GM18520 (cell line): ENCODE results near the gene MYADM.
A peak's percentile ranks its signal among the peaks of the same experiment; 100 is the strongest.
"Not testable (repeated sequence)": the region's sequence is repeated elsewhere in the genome, so short reads cannot be mapped to it uniquely, and the experiment has no call there.

Experiments used
- ATAC-seq: cut with Tn5 transposase; IDR thresholded peaks from one replicate; pipeline ENCODE4 v1.9.1; 2021; ENCODE audit not compliant: unreplicated experiment

The MYADM gene

DNA sequence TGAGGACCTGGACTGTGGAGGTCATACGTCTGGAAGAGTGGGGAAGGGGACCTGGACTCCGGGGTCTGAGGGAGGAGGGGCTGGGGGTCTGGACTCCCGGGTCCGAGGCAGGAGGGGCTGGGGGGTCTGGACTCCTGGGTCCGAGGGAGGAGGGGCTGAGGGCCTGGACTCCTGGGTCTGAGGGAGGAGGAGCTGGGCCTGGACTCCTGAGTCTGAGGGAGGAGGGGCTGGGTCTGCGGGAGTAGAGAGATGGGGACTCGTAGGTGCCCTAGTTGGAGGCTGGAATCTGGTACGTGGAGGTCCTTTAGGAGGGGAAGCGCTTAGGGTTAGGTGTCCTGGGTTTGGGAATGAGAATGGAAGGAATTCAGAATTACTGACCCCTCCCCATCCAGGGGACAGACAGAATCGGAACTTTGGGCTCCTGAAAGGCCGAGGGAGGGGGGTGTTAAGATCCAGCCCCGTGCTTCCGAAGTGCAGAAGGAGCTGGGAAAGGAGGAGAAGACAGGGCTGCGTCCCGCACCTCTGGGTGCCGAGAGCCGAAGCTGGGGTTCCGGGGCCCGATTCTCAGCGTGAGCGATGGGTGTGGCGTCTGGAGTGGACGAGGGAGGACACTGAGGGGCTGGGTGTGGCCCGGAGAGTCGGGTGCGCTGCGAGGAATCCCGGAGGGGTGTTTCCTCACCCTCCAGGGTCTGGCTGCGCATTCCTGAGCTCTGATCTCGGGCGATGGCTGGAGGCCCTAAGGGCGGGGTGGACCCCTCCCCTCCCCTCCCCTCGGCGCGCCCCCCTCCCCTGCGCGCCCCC, 608 bp downstream of the MYADM start:
- no peak for ATAC-seq

DNA sequence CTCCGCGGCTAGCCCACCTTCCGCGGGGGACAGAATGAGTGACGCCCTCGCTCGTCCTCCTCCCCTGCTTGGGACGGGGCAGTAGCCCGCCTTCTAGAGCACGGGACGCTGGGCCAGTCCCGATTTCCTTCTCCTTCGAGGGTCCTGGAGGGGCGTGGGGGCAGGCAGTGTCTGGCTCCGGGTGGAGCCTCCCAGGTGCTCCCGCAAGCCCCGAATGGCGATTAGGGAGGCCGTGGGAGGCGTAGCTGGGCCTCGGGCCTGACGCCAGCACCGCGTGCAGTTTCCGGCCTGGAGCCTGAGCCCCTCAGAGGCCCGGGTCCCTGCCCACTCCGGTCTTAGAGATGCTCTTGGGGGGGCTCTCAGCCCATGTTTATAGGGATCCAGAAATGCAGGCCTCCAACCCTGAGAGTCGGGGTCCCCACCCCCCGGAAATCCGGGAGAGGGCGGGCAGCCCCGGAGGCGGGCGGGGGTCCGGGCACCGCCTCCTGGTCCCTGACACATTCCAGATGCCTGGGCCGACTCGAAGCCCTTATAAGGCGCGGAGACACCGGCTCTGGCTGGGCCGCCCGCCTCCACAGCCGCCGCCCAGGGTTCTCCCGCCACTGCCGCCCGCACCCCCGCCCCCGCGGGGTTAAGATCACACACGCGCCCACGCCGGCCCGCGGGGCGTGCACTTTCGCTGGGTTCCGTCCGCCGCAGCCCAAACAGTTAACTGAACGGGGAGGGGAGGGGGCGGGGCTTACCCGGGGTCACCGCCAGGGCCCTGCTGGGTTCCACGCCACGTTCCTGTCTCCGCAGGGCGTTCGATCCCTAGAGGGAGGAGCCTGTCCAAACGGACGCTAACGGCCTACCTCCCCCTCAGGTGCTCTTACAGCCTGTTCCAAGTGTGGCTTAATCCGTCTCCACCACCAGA, 1.5 kb downstream of the MYADM start:
- ATAC-seq, result no peak

DNA sequence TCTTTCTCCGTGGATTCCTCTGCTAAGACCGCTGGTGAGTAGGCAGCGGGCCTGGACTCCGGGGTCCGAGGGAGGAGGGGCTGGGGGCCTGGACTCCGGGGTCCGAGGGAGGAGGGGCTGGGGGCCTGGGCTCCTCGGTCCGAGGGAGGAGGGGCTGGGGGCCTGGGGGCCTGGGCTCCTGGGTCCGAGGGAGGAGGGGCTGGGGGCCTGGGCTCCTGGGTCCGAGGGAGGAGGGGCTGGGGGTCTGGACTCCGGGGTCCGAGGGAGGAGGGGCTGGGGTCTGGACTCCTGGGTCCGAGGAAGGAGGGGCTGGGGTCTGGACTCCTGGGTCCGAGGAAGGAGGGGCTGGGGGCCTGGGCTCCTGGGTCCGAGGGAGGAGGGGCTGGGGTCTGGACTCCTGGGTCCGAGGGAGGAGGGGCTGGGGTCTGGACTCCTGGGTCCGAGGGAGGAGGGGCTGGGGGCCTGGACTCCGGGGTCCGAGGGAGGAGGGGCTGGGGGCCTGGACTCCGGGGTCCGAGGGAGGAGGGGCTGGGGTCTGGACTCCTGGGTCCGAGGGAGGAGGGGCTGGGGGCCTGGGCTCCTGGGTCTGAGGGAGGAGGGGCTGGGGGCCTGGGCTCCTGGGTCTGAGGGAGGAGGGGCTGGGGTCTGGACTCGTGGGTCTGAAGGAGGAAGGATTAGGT, 2.3 kb downstream of the MYADM start:
- ATAC-seq, result not testable (repeated sequence)

DNA sequence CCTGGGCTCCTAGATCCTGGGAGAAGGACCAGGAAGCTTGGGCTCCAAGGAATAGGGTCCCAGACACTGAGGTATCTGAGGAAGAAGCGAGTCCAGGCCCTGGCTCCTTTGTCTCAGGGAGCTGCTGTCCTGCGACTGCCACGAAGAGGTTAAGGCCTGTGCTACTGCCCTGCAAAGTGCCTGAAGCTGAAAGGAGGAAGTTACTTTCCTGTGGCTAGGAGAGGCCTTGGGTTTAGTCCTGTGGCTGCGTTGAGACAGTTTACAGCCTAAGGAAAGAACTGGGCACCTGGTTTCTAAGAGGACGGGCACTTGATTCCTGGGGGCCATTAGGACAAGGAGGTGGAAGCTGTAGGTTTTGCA, 2.8 kb downstream of the MYADM start:
- ATAC-seq, result no peak

DNA sequence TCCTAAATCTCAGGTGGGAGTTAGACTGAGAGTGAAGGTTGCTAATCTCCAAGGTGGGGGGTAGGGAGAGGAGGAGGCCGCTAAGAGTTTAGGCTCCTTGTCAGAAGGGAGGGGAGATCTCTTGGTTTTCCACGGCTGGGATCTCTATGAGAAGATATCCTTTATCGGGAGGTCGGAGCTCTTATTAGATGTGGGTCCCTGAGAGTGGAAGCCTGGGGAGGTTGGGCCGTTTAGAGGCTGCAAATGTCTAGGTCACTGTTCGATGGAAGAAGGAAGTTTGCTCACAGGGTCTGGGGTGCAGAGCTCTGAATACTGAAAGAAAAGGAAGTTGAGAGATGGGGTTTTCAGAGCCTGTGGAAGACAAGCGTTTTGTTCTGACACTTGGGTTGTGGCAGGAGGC, 3.8 kb downstream of the MYADM start:
- ATAC-seq, result no peak

DNA sequence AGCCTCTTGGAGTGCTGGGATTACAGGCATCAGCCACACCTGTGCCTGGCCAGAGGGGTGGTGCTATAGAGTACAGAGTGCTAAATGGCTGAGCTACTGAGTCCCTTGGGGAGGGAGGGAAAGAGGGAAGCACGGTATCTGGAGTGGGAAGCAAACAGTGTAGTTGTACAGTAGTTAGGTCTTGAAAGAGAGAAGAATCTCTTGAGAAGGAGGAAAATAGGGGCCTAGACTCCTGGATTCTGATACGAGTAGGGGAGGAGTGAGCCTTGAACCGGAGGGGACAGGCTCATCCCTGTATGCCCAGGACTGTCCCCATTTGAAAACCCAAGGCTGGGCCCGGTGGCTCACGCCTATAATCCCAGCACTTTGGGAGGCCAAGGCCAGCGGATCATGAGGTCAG, 5.1 kb downstream of the MYADM start:
- ATAC-seq, result no peak

GRCh38 chr19:53873773-53874605, 6.3 kb downstream of the MYADM start:
- ATAC-seq, result no peak

GRCh38 chr19:53874606-53874990, 6.9 kb downstream of the MYADM start:
- no peak for ATAC-seq

DNA sequence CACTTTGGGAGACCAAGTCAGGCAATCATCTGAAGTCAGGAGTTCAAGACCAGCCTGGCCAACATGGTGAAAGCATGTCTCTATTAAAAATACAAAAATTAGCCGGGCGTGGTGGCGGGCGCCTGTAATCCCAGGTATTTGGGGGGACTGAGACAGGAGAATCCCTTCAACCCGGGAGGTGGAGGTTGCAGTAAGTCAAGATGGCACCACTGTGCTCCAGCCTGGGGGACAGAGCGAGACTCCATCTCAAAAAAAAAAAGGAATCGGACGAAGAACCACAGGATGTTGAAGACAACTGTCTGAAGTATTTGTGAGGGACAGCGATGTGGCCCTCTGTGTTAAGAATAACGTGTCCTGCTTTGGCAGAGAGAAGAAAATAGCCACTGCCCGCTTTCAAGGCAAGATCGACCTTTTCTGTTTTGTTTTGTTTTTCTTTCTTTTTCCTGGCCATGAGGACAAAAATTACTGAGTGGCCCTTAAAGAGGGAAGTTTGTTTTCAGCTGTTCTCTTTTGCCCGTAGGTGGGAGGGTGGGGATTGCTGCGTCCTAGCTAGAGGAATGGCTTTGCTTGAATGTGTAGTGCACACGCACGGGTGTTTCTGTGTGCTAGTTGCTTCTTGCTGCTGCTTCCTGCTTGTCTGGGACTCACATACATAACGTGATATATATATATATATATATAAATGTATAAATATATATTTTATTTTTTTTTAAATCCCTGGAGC, 8.1 kb downstream of the MYADM start:
- no peak for ATAC-seq

DNA sequence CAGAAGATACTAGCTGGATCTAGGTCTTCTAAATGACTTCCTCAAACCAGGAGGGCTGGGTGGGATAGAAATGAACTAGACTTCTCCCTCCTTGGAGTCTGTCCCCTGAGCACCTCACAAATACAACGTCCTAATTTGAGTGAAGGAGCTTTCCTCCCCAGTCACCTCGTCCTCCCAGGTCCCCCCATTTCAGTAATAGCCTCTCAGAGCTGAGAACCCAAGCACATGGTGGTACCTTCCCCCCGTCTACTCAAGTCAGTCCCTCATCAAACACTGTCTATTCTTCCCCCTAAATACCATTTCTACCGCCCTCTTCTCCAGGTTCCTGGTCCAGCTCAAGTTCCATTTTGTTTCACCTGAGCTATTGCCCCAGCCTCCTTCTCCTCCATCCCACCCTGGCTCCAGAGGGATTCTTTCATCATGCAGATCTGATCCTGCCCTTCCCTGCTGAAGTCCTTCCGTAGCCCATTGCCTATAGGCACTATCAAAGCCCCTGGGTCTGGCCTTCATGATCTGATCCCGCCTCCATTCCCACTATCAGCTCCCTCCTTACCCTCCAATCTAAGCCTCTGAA, 9.1 kb downstream of the MYADM start:
- ATAC-seq, result no peak

GRCh38 chr19:53877361-53877766, 9.7 kb downstream of the MYADM start:
- ATAC-seq, result no peak

- no peak for ATAC-seq
Measured at GRCh38 chr19:53878776-53879139, 11.1 kb downstream of the MYADM start.

GRCh38 chr19:53879140-53880081, 11.7 kb downstream of the MYADM start:
- ATAC-seq, result peak; percentile 80

DNA sequence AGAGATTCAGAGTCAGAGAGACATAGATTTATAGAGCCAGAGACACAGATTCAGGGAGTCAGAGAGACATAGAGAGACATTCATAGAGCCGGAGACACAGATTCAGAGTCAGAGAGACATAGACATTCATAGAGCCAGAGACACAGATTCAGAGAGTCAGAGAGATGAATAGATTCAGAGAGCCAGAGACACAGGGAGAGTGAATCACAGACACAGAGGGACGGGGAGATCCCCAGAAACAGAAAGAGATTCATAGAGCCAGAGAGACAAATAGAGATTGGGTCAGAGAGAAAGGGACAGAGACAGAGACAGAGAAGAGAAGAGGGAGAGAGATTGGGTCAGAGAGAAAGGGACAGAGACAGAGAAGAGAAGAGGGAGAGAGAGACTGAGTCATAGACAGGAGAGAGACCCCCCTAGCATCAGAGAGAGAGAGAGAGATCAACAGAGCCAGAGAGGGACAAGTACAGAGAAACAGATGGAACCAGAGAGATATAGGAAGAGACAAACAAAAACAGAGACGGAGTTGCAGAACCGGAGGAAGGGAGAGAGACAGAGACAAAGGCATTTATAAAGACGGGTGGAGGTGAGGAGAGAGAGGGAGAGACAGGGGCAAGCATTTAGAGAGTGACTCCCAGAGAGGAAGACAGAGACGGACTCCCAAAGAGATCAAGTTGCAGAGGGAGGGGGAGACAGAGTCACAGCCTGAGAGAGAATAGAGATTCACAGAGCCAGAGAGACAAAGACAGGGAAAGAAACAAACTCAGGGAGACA, 13.2 kb downstream of the MYADM start:
- ATAC-seq, result no peak

DNA sequence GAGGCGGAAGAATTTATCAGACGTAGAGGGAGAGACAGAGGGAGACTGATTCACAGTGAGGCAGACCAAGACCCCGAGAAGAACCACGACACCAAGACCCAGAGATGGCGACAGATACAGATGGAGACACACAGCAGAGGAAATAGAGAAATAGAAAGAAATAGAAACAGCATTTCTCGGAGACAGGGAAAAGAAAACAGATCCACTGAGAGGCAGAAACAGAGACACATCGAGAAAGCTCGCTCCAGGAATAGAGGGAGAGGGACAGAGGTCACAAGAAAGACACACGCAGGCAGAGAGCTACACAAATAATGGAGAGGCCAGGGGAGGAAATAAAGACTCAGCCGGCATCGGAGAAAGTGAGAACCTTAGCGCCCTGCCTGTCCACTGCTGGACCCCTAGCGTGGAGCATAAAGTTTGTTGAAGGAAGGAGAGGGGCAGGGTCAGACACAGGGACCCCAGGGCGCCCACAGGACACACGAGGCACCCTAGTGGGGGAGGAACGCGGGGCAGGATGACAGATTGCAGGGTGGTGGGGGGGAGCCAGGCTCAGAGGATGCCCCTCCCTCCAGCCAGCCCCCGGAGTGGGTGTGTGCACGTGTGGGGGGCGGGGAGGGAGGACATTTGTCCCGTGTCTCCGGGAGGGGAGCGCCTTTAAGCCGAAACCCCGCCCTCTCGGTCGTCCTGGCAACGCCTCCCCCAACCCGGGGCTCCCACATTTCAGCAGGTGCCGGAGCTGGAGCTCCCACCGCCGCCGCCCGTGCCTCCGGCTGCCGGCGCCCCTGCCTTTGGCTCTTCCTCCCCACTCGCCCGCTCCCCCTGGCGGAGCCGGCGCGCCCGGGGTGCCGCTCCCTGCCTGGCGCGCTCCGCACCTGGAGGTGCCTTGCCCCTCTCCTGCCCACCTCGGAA, 14.1 kb downstream of the MYADM start, which contains the start of gene PRKCG:
PRKCG (plus strand) TSS at position 716 of the 909 bp plus-strand sequence. CDS start 298 bp downstream, outside the sequence.
- ATAC-seq, result no peak

- no peak for ATAC-seq
Measured at GRCh38 chr19:53882391-53883050, 14.8 kb downstream of the MYADM start.
